GM12878 (cell line): ENCODE measurements around the gene DTNBP1. TPM values are rescaled to one million over a fixed set of nuclear protein-coding genes. Genes with fewer than 3 reads are reported as not detected.

Experiments used
- ATAC-seq: fragments of 200-7000 bp; cut with Tn5 transposase; 3 replicates; pipeline ENCODE4 v1.9.1; 2020; ENCODE audit warnings: mild to moderate bottlenecking, moderate library complexity
- BruUV-seq: library from RNA; stranded (reverse); fragments of 400-500 nt; replicated peaks from 2 replicates; lab custom pipeline; 2021; lab: Mats Ljungman, UMichigan
- CTCF ChIA-PET: fragments of 300-600 bp; sonication (Branson Sonifier 250); formaldehyde crosslinking; extraction: SDS; loops from one replicate; lab custom pipeline; 2021; ENCODE audit warnings: inconsistent platforms; lab: Yijun Ruan, JAX
- POLR2A ChIA-PET: fragments of 350-600 bp; formaldehyde crosslinking; extraction: SDS; loops from one replicate; lab custom pipeline; 2021; ENCODE audit warnings: inconsistent platforms; lab: Charles Lee
- RAD21 ChIA-PET: fragments of 300-600 bp; sonication (Branson Sonifier 250); formaldehyde crosslinking; loops from one replicate; lab custom pipeline; 2023; ENCODE audit warnings: antibody characterized with exemption; ENCODE audit not compliant: unreplicated experiment; lab: Charles Lee
- SMC1A ChIA-PET: fragments of 300-600 bp; sonication (Branson Sonifier 250); formaldehyde crosslinking; loops from one replicate; lab custom pipeline; 2023; ENCODE audit not compliant: unreplicated experiment, uncharacterized antibody; lab: Charles Lee
- DNase-seq: peaks from one replicate; pipeline ENCODE4 v3.0.0-alpha.2; 2011; ENCODE audit warnings: low read depth, low spot score
- FAIRE-seq: peaks from 3 replicates; lab custom pipeline; 2011; peaks lifted over from hg19 to GRCh38; lab: Jason Lieb, UNC
- H2AFZ ChIP-seq: 2 replicates; pipeline ENCODE4 v1.6.0; 2011; ENCODE audit warnings: low read depth, low read length, control low read depth; ENCODE audit not compliant: control insufficient read depth
- H3K27ac ChIP-seq: 2 replicates; pipeline ENCODE4 v1.5.1; 2011; ENCODE audit warnings: control low read depth; ENCODE audit not compliant: control insufficient read depth, insufficient read depth
- H3K27me3 ChIP-seq, 2 experiments: replicated peaks in 1 of 2; 2 replicates each; pipeline versions ENCODE4 v1.6.0 to v1.6.1; 2011; ENCODE audit warnings: low read length in 1 of 2; ENCODE audit not compliant: control insufficient read depth in 2 of 2, insufficient read depth in 2 of 2
- H3K36me3 ChIP-seq, 2 experiments: 2 replicates each; pipeline ENCODE4 v1.5.1; 2011; ENCODE audit warnings: low read length in 1 of 2; ENCODE audit not compliant: control insufficient read depth in 2 of 2, insufficient read depth in 2 of 2
- H3K4me1 ChIP-seq: 2 replicates; pipeline ENCODE4 v1.6.1; 2011; ENCODE audit warnings: mild to moderate bottlenecking, low read length, moderate library complexity, mixed read lengths; ENCODE audit not compliant: control insufficient read depth, insufficient read depth
- H3K4me2 ChIP-seq: 2 replicates; pipeline ENCODE4 v1.6.0; 2011; ENCODE audit warnings: control low read depth; ENCODE audit not compliant: control insufficient read depth, insufficient read depth
- H3K4me3 ChIP-seq: fragments of 200-600 bp; sonication (generic); 2 replicates; pipeline ENCODE4 v1.5.1; 2016
- H3K79me2 ChIP-seq: 2 replicates; pipeline ENCODE4 v1.6.0; 2011; ENCODE audit warnings: low read length; ENCODE audit not compliant: control insufficient read depth, insufficient read depth
- H3K9ac ChIP-seq: 2 replicates; pipeline ENCODE4 v1.8.0; 2011; ENCODE audit warnings: low read length, control low read depth, mixed read lengths; ENCODE audit not compliant: control insufficient read depth, insufficient read depth
- H3K9me3 ChIP-seq: replicated peaks from 3 replicates; pipeline ENCODE4 v1.5.1; 2011; ENCODE audit warnings: mild to moderate bottlenecking, low read length; ENCODE audit not compliant: control insufficient read depth, insufficient read depth
- H4K20me1 ChIP-seq: 2 replicates; pipeline ENCODE4 v1.6.0; 2011; ENCODE audit not compliant: control insufficient read depth, insufficient read depth
- CHD1 ChIP-seq: IDR thresholded peaks from 2 replicates; pipeline ENCODE4 v1.6.1; 2012; ENCODE audit warnings: low read depth, low read length, improper control_type of control experiment
- CREM ChIP-seq: IDR thresholded peaks from 2 replicates; pipeline ENCODE4 v1.6.1; 2014; ENCODE audit warnings: antibody characterized with exemption, low read depth
- FOS ChIP-seq: IDR thresholded peaks from 3 replicates; pipeline ENCODE4 v1.6.1; 2011; ENCODE audit warnings: borderline replicate concordance; ENCODE audit not compliant: insufficient read length; ENCODE audit errors: extremely low read depth
- NFYA ChIP-seq: IDR thresholded peaks from 2 replicates; pipeline ENCODE4 v1.6.1; 2011; ENCODE audit warnings: low read depth, mild to moderate bottlenecking, low read length, improper control_type of control experiment, borderline replicate concordance
- NRF1 ChIP-seq: conservative IDR thresholded peaks from 2 replicates; pipeline ENCODE4 v1.6.1; 2011; ENCODE audit warnings: mild to moderate bottlenecking, low read depth, low read length, improper control_type of control experiment
- SIX5 ChIP-seq: IDR thresholded peaks from 2 replicates; pipeline ENCODE4 v1.6.1; 2011; ENCODE audit warnings: mild to moderate bottlenecking, low read depth, low read length, moderate library complexity; ENCODE audit not compliant: severe bottlenecking
- TCF12 ChIP-seq: IDR thresholded peaks from 2 replicates; pipeline ENCODE4 v1.6.1; 2011; ENCODE audit warnings: low read depth, mild to moderate bottlenecking, low read length
- WGBS: methylation state at CpG from one replicate; pipeline ENCODE4 v1.1.6; 2016; ENCODE audit warnings: low lambda C conversion rate; ENCODE audit not compliant: insufficient replicate concordance, insufficient coverage; ENCODE audit errors: missing lambda C conversion rate; 5-methylcytosine and 5-hydroxymethylcytosine counted together
- in situ Hi-C: fragments of 300-500 bp; cut with MboI; formaldehyde crosslinking; loops from 9 replicates; pipeline ENCODE4 v1.14.3; 2018; ENCODE audit warnings: mixed read lengths
- intact Hi-C: fragments of 100-400 bp; cut with micrococcal nuclease; formaldehyde crosslinking; loops from one replicate; pipeline ENCODE4 v1.14.2; 2022; ENCODE audit not compliant: unreplicated experiment
- polyA plus RNA-seq, 11 experiments: library from polyadenylated mRNA; depleted of rRNA in 4 of 11; unstranded in 6 of 11; stranded (reverse) in 5 of 11; fragments of >200 nt; fragmentation: Nextera tagmentation in 4 of 11; fragmentation: Illumina TruSeq in 1 of 11; extraction: Ambion mirVana in 4 of 11; extraction: Trizol in 1 of 11; gene quantifications; 1 replicate in 1 of 11; 2 replicates in 10 of 11; pipeline versions ENCODE4 v1.2.1 to v1.2.3, GENCODE V29; 2011 to 2016; ENCODE audit warnings: inconsistent platforms in 2 of 11, missing spikeins in 2 of 11, low read depth in 1 of 11
- total RNA-seq, 4 experiments: library from RNA; depleted of rRNA in 3 of 4; stranded (reverse); fragments of >200 nt in 3 of 4; fragmentation: Illumina TruSeq in 1 of 4; extraction: Trizol in 1 of 4; gene quantifications; 2 replicates each; pipeline versions ENCODE4 v1.2.1 to v1.2.3, GENCODE V29; 2013 to 2021
- TF ChIP-seq, protein P1 (sequence below): fragments of 450-650 bp; IDR thresholded peaks from 2 replicates; pipeline ENCODE4 v1.6.1; 2017; ENCODE audit warnings: low read depth, mild to moderate bottlenecking, moderate library complexity

Gene DTNBP1
- total and polyA plus RNA-seq, 10 of the 15 experiments (the other 5 are each of a cell fraction or from before 2014, with no cell fraction given) = 7.1 to 40.3 (median 20.1) TPM

DNA sequence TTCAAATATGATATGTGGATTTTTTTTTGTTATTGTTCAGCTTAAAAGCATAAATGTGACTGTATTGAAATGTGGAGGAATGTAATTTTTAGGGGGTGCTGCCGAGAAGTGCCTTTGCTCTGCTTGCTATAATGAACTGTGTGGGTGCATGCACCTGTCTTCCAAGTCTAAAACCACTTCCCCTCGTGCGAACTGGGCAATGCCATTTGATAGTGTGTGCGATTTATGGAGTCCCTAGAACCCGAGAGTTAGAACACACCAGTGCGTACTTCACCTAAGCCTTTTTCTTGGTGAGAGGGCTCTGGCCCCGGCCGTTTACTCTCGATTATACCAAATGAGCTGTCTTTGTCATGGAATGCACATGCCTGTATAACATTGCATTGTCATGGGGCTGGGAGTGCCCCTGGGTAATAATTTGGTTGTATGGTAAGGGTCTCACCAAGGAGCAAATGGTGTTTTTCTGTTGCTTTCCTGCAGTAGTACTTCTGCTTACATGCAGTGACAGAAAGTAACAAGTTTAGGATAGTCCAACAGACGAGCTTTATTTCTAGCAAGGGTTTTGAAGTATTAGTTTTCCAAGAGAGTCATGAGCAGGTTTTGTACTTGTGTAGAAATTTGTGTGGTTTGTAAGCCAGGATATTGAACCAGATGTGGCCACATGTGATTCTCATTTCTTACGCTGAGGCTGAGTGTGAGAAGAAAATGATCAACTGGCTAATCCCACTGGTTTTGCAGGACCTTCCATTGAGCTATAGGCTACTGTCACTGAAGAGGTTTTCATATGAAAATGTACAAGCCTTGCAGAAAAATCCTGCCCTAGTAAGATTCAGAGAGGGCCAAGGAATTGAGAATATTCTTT, 172.4 kb downstream of the DTNBP1 start:
- H3K4me1 ChIP-seq = no peaks in the 10 kb centered on the region
- CTCF ChIA-PET = interaction anchor here (1.0 to 2.4 kb wide), 8 partner anchors 15 to 715 kb away, joined by 3 to 26 read pairs (median 6); no protein-coding TSS in a partner anchor
- no peaks in the 10 kb centered on the region for H3K27me3 ChIP-seq
- H4K20me1 ChIP-seq = no peaks in the 10 kb centered on the region
- no peak overlapping the region for H3K4me3 ChIP-seq
- SMC1A ChIA-PET = interaction anchor here (0.7 to 1.8 kb wide), 13 partner anchors 9 to 716 kb away, joined by 3 to 13 read pairs (median 4); no protein-coding TSS in a partner anchor
- no peak overlapping the region for H3K27ac ChIP-seq
- H3K9ac ChIP-seq = no peak overlapping the region
- RAD21 ChIA-PET = interaction anchor here (0.8 to 1.5 kb wide), 8 partner anchors 8 to 762 kb away, joined by 3 to 9 read pairs (median 4); no protein-coding TSS in a partner anchor
- in situ Hi-C loops (loop anchor here (25.0 kb wide), 1 partner anchor 1278 kb away; no protein-coding TSS in a partner anchor), intact Hi-C loops (loop anchor here (1.0 to 5.0 kb wide), 3 partner anchors 133 to 1278 kb away; no protein-coding TSS in a partner anchor)
- ATAC-seq (no peak), FAIRE-seq (no peak), DNase-seq (no peak)
- no peak for TF ChIP-seq TCF12
- no peak for TF ChIP-seq CREM
- no peak for TF ChIP-seq FOS
- no peak for TF ChIP-seq CHD1
- TF ChIP-seq, protein P1, sequence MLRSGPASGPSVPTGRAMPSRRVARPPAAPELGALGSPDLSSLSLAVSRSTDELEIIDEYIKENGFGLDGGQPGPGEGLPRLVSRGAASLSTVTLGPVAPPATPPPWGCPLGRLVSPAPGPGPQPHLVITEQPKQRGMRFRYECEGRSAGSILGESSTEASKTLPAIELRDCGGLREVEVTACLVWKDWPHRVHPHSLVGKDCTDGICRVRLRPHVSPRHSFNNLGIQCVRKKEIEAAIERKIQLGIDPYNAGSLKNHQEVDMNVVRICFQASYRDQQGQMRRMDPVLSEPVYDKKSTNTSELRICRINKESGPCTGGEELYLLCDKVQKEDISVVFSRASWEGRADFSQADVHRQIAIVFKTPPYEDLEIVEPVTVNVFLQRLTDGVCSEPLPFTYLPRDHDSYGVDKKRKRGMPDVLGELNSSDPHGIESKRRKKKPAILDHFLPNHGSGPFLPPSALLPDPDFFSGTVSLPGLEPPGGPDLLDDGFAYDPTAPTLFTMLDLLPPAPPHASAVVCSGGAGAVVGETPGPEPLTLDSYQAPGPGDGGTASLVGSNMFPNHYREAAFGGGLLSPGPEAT = no peak
- no peak for TF ChIP-seq NFYA
- TF ChIP-seq NRF1 = no peak
- no peak for TF ChIP-seq SIX5
- POLR2A ChIA-PET = interaction anchor here (0.5 to 0.9 kb wide), 2 partner anchors 761 to 979 kb away, joined by 3 to 4 read pairs; no protein-coding TSS in a partner anchor
- peaks cover 1% of the 10 kb centered on the region; the same call in 1 of the 2 replicates for H3K79me2 ChIP-seq
- 79% methylated on average over 11 of the region's 11 CpGs for WGBS
- no peak overlapping the region for H3K4me2 ChIP-seq
- no peak overlapping the region for H2AFZ ChIP-seq
- H3K36me3 ChIP-seq = peaks cover 18 to 35% of the 10 kb centered on the region in 2 experiments
- H3K9me3 ChIP-seq = no peaks in the 10 kb centered on the region
- no TSS peak for BruUV-seq
